Hepatocyte (in vitro differentiated cells): ENCODE results near the gene PDE1C. TPM values are rescaled to one million over a fixed set of nuclear protein-coding genes. Genes with fewer than 3 reads are reported as not detected.

Experiments used
- DNase-seq: peaks from one replicate; pipeline ENCODE4 v3.0.0-alpha.2; 2016; ENCODE audit warnings: low spot score
- H2AFZ ChIP-seq: fragments of 200-600 bp; sonication (generic); 2 replicates; pipeline ENCODE4 v1.6.0; 2016; ENCODE audit warnings: antibody characterized with exemption, mild to moderate bottlenecking
- H3K27ac ChIP-seq: fragments of 200-600 bp; sonication (generic); 2 replicates; pipeline ENCODE4 v1.5.1; 2016; ENCODE audit warnings: mild to moderate bottlenecking
- H3K27me3 ChIP-seq: fragments of 200-600 bp; sonication (generic); 2 replicates; pipeline ENCODE4 v1.6.1; 2016
- H3K36me3 ChIP-seq: fragments of 200-600 bp; sonication (generic); replicated peaks from 2 replicates; pipeline ENCODE4 v1.5.1; 2016; ENCODE audit warnings: low read depth; ENCODE audit not compliant: insufficient read depth
- H3K4me1 ChIP-seq: fragments of 200-600 bp; sonication (generic); 2 replicates; pipeline ENCODE4 v1.5.1; 2016; ENCODE audit warnings: mild to moderate bottlenecking, moderate library complexity; ENCODE audit not compliant: insufficient read depth
- H3K4me2 ChIP-seq: fragments of 200-600 bp; sonication (generic); 2 replicates; pipeline ENCODE4 v1.6.0; 2016
- H3K4me3 ChIP-seq: fragments of 200-600 bp; sonication (generic); 2 replicates; pipeline ENCODE4 v1.5.1; 2016; ENCODE audit warnings: mild to moderate bottlenecking
- H3K79me2 ChIP-seq: fragments of 200-600 bp; sonication (generic); 2 replicates; pipeline ENCODE4 v1.6.0; 2017; ENCODE audit warnings: mild to moderate bottlenecking
- H3K9me2 ChIP-seq: fragments of 200-600 bp; sonication (generic); replicated peaks from 2 replicates; pipeline ENCODE4 v1.6.0; 2017; ENCODE audit warnings: mild to moderate bottlenecking; ENCODE audit not compliant: insufficient read depth
- H3K9me3 ChIP-seq: fragments of 200-600 bp; sonication (generic); 2 replicates; pipeline ENCODE4 v1.5.1; 2016; ENCODE audit warnings: low read depth, mild to moderate bottlenecking
- H4K20me1 ChIP-seq: fragments of 200-600 bp; sonication (generic); 2 replicates; pipeline ENCODE4 v1.6.0; 2016; ENCODE audit warnings: mild to moderate bottlenecking; ENCODE audit not compliant: insufficient read depth, poor library complexity, severe bottlenecking
- CTCF ChIP-seq: fragments of 200-600 bp; sonication (generic); IDR thresholded peaks from 2 replicates; pipeline ENCODE4 v1.5.1; 2016; ENCODE audit warnings: antibody characterized with exemption, mild to moderate bottlenecking; ENCODE audit not compliant: poor library complexity
- EZH2phosphoT487 ChIP-seq: fragments of 200-600 bp; sonication (generic); IDR thresholded peaks from one replicate; pipeline ENCODE4 v1.6.1; 2018; ENCODE audit warnings: antibody characterized with exemption, mild to moderate bottlenecking, low read depth, moderate library complexity; ENCODE audit not compliant: unreplicated experiment, severe bottlenecking
- WGBS: methylation state at CpG from one replicate; pipeline ENCODE4 v1.1.6; 2016; ENCODE audit warnings: low lambda C conversion rate; ENCODE audit errors: missing lambda C conversion rate; 5-methylcytosine and 5-hydroxymethylcytosine counted together
- polyA plus RNA-seq: library from polyadenylated mRNA; unstranded; fragments of >200 nt; fragmentation: Nextera tagmentation; extraction: Ambion mirVana; gene quantifications from 2 replicates; pipeline ENCODE4 v1.2.1, GENCODE V29; 2016
- total RNA-seq: library from RNA; depleted of rRNA; stranded (reverse); fragments of >200 nt; gene quantifications from 2 replicates; pipeline ENCODE4 v1.2.3, GENCODE V29; 2014

The PDE1C gene
- total and polyA plus RNA-seq, 2 experiments from 2014 or later = 1.8 to 5.0 TPM

GRCh38 chr7:31702354-31702753, 367.9 kb downstream of the PDE1C start:
- H3K4me1 ChIP-seq = no peaks in the 10 kb centered on the region
- H3K9me3 ChIP-seq = no peaks in the 10 kb centered on the region
- H3K79me2 ChIP-seq = no peaks in the 10 kb centered on the region
- no peaks in the 10 kb centered on the region for H4K20me1 ChIP-seq
- H2AFZ ChIP-seq = no peak overlapping the region
- H3K36me3 ChIP-seq = no peaks in the 10 kb centered on the region
- H3K27ac ChIP-seq = no peak overlapping the region
- H3K9me2 ChIP-seq = no peaks in the 10 kb centered on the region
- no peaks in the 10 kb centered on the region for H3K27me3 ChIP-seq
- 87% methylated on average over 3 of the region's 3 CpGs for WGBS
- no peak for DNase-seq
- H3K4me2 ChIP-seq = no peak overlapping the region
- no peak overlapping the region for H3K4me3 ChIP-seq
- TF ChIP-seq EZH2phosphoT487 (no peak), CTCF (no peak)
